Panc1 (cell line): ENCODE results near the gene GPA33. TPM values are rescaled to one million over a fixed set of nuclear protein-coding genes. Genes with fewer than 3 reads are reported as not detected.

Experiments used
- ATAC-seq: fragments of 200-7000 bp; cut with Tn5 transposase; 2 replicates; pipeline ENCODE4 v1.9.1; 2020; ENCODE audit warnings: mild to moderate bottlenecking, moderate library complexity
- BruUV-seq: library from RNA; stranded (reverse); fragments of 400-500 nt; replicated peaks from 2 replicates; lab custom pipeline; 2021; lab: Mats Ljungman, UMichigan
- CTCF ChIA-PET: fragments of 300-600 bp; sonication (Branson Sonifier 250); formaldehyde crosslinking; loops from one replicate; lab custom pipeline; 2022; ENCODE audit warnings: antibody characterized with exemption; lab: Charles Lee
- POLR2A ChIA-PET: fragments of 300-600 bp; sonication (Branson Sonifier 250); formaldehyde crosslinking; loops from one replicate; lab custom pipeline; 2022; ENCODE audit warnings: antibody characterized with exemption; lab: Charles Lee
- DNase-seq: peaks from one replicate; pipeline ENCODE4 v3.0.0-alpha.2; 2010; ENCODE audit warnings: low read depth, low spot score
- H3K27ac ChIP-seq: 2 replicates; pipeline ENCODE4 v1.5.1; 2011; ENCODE audit warnings: mild to moderate bottlenecking, low read length, inconsistent platforms
- H3K27me3 ChIP-seq: fragments of 200-500 bp; sonication (Bioruptor generic); 2 replicates; pipeline ENCODE4 v1.6.0; 2014; ENCODE audit warnings: low read length, inconsistent platforms; ENCODE audit not compliant: control insufficient read depth, insufficient read depth
- H3K36me3 ChIP-seq: fragments of 200-500 bp; sonication (Bioruptor generic); 2 replicates; pipeline ENCODE4 v1.5.1; 2014; ENCODE audit warnings: inconsistent platforms, mild to moderate bottlenecking, low read length, moderate library complexity; ENCODE audit not compliant: control insufficient read depth, insufficient read depth
- H3K4me1 ChIP-seq: 2 replicates; pipeline ENCODE4 v1.5.1; 2011; ENCODE audit warnings: inconsistent platforms, mild to moderate bottlenecking, low read length, moderate library complexity; ENCODE audit not compliant: control insufficient read depth, insufficient read depth
- H3K4me3 ChIP-seq, 2 experiments: 2 replicates each; pipeline ENCODE4 v1.5.1; 2011 to 2012; ENCODE audit warnings: low read depth in 2 of 2, low read length in 2 of 2, mild to moderate bottlenecking in 2 of 2, inconsistent platforms in 1 of 2, moderate library complexity in 1 of 2
- H3K9me3 ChIP-seq: fragments of 200-500 bp; sonication (Bioruptor generic); 2 replicates; pipeline ENCODE4 v1.5.1; 2014; ENCODE audit warnings: low read depth, mild to moderate bottlenecking, inconsistent platforms, low read length, moderate library complexity; ENCODE audit not compliant: control insufficient read depth, insufficient read depth
- POLR2AphosphoS5 ChIP-seq: IDR thresholded peaks from 2 replicates; pipeline ENCODE4 v1.6.1; 2012; ENCODE audit warnings: mild to moderate bottlenecking, low read depth, low read length, moderate library complexity
- SIN3A ChIP-seq: IDR thresholded peaks from 2 replicates; pipeline ENCODE4 v1.6.1; 2012; ENCODE audit warnings: low read depth, mild to moderate bottlenecking, low read length, moderate library complexity, borderline replicate concordance; ENCODE audit not compliant: insufficient read depth
- TCF7L2 ChIP-seq: IDR thresholded peaks from 2 replicates; pipeline ENCODE4 v1.6.1; 2011; ENCODE audit warnings: mild to moderate bottlenecking, low read depth, low read length, inconsistent platforms
- in situ Hi-C: cut with HindIII; loops from 2 replicates; pipeline ENCODE4 v1.10.0; 2016; ENCODE audit warnings: low sequenced_read_pairs, low pct_unique_long_range_greater_than_20kb
- intact Hi-C: fragments of 100-400 bp; cut with micrococcal nuclease; formaldehyde crosslinking; loops from one replicate; pipeline ENCODE4 v1.10.0; 2022; ENCODE audit not compliant: unreplicated experiment
- total RNA-seq: library from RNA; stranded (reverse); gene quantifications from one replicate; pipeline ENCODE4 v1.2.1, GENCODE V29; 2021; ENCODE audit not compliant: unreplicated experiment
- TF ChIP-seq, protein P1 (sequence below): fragments of 450-650 bp; IDR thresholded peaks from 2 replicates; pipeline ENCODE4 v1.5.1; 2017; ENCODE audit warnings: mild to moderate bottlenecking
- TF ChIP-seq, protein P2 (sequence below), 2 experiments: IDR thresholded peaks; 2 replicates each; pipeline ENCODE4 v1.6.1; 2011 to 2012; ENCODE audit warnings: low read depth in 2 of 2, control low read depth in 1 of 2, low read length in 1 of 2, mild to moderate bottlenecking in 1 of 2, moderate library complexity in 1 of 2; ENCODE audit not compliant: insufficient read depth in 1 of 2

Gene GPA33
- total RNA-seq, 1 experiment from 2014 or later = 0.18 TPM

DNA sequence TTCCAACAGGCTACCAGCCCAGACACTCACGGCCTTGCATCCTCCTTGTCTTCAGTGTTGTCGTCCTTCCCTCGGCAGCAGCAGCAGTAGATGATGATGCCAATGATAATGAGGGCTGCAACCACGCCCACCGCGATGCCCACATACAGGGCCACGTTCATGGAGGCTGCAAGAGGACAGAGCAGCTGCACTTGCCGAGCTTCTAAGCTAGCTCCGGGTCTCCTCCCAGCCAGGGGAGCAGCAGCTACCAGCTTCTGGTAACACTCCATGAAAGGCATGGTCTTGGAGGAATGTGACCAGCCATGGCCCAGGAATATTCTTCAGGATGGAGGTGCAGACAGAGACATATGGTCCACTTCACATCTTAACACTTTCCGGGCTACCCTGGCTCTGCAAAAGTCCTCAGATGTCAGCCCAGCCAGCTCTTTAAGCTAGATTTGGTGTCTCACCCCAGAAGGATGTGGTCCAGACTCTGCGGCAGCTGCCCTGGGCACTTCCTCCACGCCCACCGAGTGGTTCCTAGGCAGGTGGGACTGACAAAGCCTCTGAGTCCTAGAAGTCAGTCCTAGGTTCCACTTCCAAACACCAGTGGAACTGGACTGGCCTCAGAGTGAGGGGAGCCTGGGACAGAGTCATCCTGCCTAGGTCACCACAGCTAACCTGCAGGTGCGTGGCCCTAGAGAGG lies 35.1 kb downstream of the GPA33 start:
- Histone ChIP-seq H3K9me3 (no peaks in the 10 kb centered on the region), H3K36me3 (no peaks in the 10 kb centered on the region), H3K27ac (no peak overlapping the region), H3K27me3 (peaks cover under 1% of the 10 kb centered on the region; the same call in 1 of the 2 replicates), H3K4me1 (no peaks in the 10 kb centered on the region), H3K4me3 (no peak overlapping the region)
- POLR2A ChIA-PET = no interaction called here
- DNase-seq = no peak
- ATAC-seq = no peak
- TF ChIP-seq TCF7L2 = no peak
- no peak for TF ChIP-seq POLR2AphosphoS5
- no peak for TF ChIP-seq SIN3A
- TF ChIP-seq, protein P1, sequence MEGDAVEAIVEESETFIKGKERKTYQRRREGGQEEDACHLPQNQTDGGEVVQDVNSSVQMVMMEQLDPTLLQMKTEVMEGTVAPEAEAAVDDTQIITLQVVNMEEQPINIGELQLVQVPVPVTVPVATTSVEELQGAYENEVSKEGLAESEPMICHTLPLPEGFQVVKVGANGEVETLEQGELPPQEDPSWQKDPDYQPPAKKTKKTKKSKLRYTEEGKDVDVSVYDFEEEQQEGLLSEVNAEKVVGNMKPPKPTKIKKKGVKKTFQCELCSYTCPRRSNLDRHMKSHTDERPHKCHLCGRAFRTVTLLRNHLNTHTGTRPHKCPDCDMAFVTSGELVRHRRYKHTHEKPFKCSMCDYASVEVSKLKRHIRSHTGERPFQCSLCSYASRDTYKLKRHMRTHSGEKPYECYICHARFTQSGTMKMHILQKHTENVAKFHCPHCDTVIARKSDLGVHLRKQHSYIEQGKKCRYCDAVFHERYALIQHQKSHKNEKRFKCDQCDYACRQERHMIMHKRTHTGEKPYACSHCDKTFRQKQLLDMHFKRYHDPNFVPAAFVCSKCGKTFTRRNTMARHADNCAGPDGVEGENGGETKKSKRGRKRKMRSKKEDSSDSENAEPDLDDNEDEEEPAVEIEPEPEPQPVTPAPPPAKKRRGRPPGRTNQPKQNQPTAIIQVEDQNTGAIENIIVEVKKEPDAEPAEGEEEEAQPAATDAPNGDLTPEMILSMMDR = no peak
- TF ChIP-seq, protein P2, sequence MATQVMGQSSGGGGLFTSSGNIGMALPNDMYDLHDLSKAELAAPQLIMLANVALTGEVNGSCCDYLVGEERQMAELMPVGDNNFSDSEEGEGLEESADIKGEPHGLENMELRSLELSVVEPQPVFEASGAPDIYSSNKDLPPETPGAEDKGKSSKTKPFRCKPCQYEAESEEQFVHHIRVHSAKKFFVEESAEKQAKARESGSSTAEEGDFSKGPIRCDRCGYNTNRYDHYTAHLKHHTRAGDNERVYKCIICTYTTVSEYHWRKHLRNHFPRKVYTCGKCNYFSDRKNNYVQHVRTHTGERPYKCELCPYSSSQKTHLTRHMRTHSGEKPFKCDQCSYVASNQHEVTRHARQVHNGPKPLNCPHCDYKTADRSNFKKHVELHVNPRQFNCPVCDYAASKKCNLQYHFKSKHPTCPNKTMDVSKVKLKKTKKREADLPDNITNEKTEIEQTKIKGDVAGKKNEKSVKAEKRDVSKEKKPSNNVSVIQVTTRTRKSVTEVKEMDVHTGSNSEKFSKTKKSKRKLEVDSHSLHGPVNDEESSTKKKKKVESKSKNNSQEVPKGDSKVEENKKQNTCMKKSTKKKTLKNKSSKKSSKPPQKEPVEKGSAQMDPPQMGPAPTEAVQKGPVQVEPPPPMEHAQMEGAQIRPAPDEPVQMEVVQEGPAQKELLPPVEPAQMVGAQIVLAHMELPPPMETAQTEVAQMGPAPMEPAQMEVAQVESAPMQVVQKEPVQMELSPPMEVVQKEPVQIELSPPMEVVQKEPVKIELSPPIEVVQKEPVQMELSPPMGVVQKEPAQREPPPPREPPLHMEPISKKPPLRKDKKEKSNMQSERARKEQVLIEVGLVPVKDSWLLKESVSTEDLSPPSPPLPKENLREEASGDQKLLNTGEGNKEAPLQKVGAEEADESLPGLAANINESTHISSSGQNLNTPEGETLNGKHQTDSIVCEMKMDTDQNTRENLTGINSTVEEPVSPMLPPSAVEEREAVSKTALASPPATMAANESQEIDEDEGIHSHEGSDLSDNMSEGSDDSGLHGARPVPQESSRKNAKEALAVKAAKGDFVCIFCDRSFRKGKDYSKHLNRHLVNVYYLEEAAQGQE (IDR thresholded peaks at IDR 0.05; ENCODE audit: insufficient read depth in 1 of 2, low read depth in 2 of 2, low read length in 1 of 2) = no peak
- intact Hi-C loops (no loop called here), in situ Hi-C loops (no loop called here)
- BruUV-seq = no TSS peak
- CTCF ChIA-PET = interaction anchor here (1.5 kb wide), 1 partner anchor 145 kb away, joined by 5 read pairs; no protein-coding TSS in a partner anchor

DNA sequence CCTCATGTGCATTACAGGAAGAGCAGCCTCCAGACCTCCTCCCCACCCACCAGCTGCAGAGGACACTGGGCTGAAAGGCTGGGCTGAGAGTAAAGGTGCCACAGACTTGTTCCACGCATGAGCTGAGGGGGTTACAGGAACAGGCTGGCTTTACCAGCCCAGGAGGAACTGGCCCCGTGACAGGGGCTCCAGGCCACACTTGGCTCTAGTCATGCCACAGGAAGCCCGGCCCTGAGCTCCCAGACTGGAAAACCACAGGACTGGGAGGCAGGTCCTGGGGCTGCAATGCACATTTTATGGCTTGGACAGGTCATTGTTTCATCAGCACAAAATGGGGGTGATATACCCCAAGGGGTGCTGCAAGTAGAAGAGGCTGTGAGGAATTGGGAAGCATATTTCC lies 35.6 kb downstream of the GPA33 start:
- no peaks in the 10 kb centered on the region for H3K9me3 ChIP-seq
- no peak overlapping the region for H3K4me3 ChIP-seq
- intact Hi-C loops (no loop called here), in situ Hi-C loops (no loop called here)
- ChIA-PET CTCF (interaction anchor here (1.5 kb wide), 1 partner anchor 144 kb away, joined by 5 read pairs; no protein-coding TSS in a partner anchor), POLR2A (no interaction called here)
- H3K36me3 ChIP-seq = no peaks in the 10 kb centered on the region
- H3K27ac ChIP-seq = no peak overlapping the region
- BruUV-seq = no TSS peak
- no peak for TF ChIP-seq SIN3A
- TF ChIP-seq, protein P2 (IDR thresholded peaks at IDR 0.05; ENCODE audit: insufficient read depth in 1 of 2, low read depth in 2 of 2, low read length in 1 of 2) = no peak
- TF ChIP-seq, protein P1 = no peak
- TF ChIP-seq POLR2AphosphoS5 = no peak
- TF ChIP-seq TCF7L2 = no peak
- H3K27me3 ChIP-seq = peaks cover 2% of the 10 kb centered on the region; the same call in 1 of the 2 replicates
- DNase-seq (no peak), ATAC-seq (no peak)
- H3K4me1 ChIP-seq = no peaks in the 10 kb centered on the region
